ENCODE data around the gene AFG1L. TPM values are rescaled to one million over a fixed set of nuclear protein-coding genes. Genes with fewer than 3 reads are reported as not detected.

Gene AFG1L
- total RNA-seq, 1 donor from 2014 or later = 12.4 TPM

Other genes starting within 250 kb of the AFG1L start
- 36.6 TPM for gene OSTM1, start 220.3 kb upstream of the AFG1L start, total RNA-seq
- not detected for gene NR2E1, start 129.0 kb upstream of the AFG1L start, total RNA-seq
- 268 TPM for gene SNX3, start 34.0 kb upstream of the AFG1L start, total RNA-seq